Measurements from ENCODE around the gene HSD11B2.

HSD11B2 gene

DNA sequence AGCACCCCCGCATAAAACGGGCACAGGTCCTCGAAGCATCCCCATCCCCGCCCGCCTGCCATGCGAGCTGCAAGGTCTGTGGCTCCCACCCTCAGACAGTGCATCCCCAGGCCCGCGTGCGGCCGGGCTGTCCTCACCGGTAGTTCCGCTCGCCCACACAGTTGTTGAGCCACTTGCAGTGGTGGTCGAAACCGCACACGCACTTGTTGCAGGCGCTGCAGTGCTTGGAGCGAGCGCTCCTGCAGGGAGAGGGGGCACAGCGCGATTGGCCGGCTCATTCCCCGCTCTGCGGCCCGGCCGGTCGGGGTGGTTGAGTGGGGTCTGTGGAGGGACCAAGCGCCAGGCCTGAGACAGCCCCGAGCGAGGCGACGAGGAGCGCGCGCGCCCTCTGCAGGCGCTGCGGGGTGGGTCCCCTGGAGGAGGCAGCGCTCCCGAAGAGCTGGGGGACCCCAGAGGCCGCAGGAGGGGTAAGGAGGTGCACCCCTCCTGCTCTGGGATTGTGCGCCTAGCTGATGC is 31.6 kb upstream of the HSD11B2 start:
- no peaks in the 10 kb centered on the region for H3K36me3 ChIP-seq (ENCODE audit: control insufficient read depth in 1 of 2, insufficient read depth in 2 of 2, low read length in 2 of 2)
- no CpG with 5 or more reads among the region's 42 CpGs for WGBS (ENCODE audit: extremely low coverage, insufficient coverage, insufficient read length)
- H4K91ac ChIP-seq (ENCODE audit: low read depth, low read length), result no peak overlapping the region
- no peak overlapping the region for H3K9ac ChIP-seq (ENCODE audit: low read length)
- no peak overlapping the region for H2BK120ac ChIP-seq (ENCODE audit: insufficient read depth, low read length, poor library complexity)
- no peak overlapping the region for H3K23ac ChIP-seq (ENCODE audit: low read length)
- H3K79me2 ChIP-seq (ENCODE audit: control insufficient read depth, insufficient read depth, low read length, poor library complexity), result peaks cover 2% of the 10 kb centered on the region
- no peak overlapping the region for H2BK12ac ChIP-seq (ENCODE audit: low read length)
- H3K27me3 ChIP-seq (ENCODE audit: insufficient read depth, low read length), result peaks cover 16% of the 10 kb centered on the region
- peaks cover 16 to 22% of the 10 kb centered on the region in 2 experiments for H3K4me1 ChIP-seq (ENCODE audit: control insufficient read depth in 1 of 2, insufficient read depth in 2 of 2, low read length in 2 of 2)
- H4K8ac ChIP-seq (ENCODE audit: low read depth, low read length), result no peak overlapping the region
- H3K4ac ChIP-seq (ENCODE audit: low read depth, low read length), result no peak overlapping the region
- no peak overlapping the region for H3K4me3 ChIP-seq (ENCODE audit: low read depth, low read length)
- H3K79me1 ChIP-seq (ENCODE audit: low read length), result peaks cover 5% of the 10 kb centered on the region
- no peak overlapping the region for H3K27ac ChIP-seq (ENCODE audit: low read depth, low read length)
- H2BK5ac ChIP-seq (ENCODE audit: low read depth, low read length, poor library complexity), result no peak overlapping the region
- no peak overlapping the region for H4K12ac ChIP-seq (ENCODE audit: low read depth, low read length)
- H3K9me3 ChIP-seq (ENCODE audit: insufficient read depth, low read depth, low read length), result peaks cover 2% of the 10 kb centered on the region
- H2AK5ac ChIP-seq (ENCODE audit: low read length), result no peak overlapping the region
- no peak overlapping the region for H3K4me2 ChIP-seq (ENCODE audit: low read length)
- DNase-seq, result no peak
- H3K14ac ChIP-seq (ENCODE audit: low read length), result no peak overlapping the region
- no peak overlapping the region for H2AFZ ChIP-seq (ENCODE audit: insufficient read depth, low read length, poor library complexity)
- H3K18ac ChIP-seq (ENCODE audit: low read length), result no peak overlapping the region

- Histone ChIP-seq H3K9me3 (ENCODE audit: insufficient read depth, low read depth, low read length) (peaks cover 2% of the 10 kb centered on the region), H2AK5ac (ENCODE audit: low read length) (no peak overlapping the region), H4K12ac (ENCODE audit: low read depth, low read length) (no peak overlapping the region), H3K14ac (ENCODE audit: low read length) (no peak overlapping the region), H3K79me1 (ENCODE audit: low read length) (peaks cover 9% of the 10 kb centered on the region), H3K79me2 (ENCODE audit: control insufficient read depth, insufficient read depth, low read length, poor library complexity) (peaks cover 3% of the 10 kb centered on the region), H2BK120ac (ENCODE audit: insufficient read depth, low read length, poor library complexity) (no peak overlapping the region), H3K4ac (ENCODE audit: low read depth, low read length) (no peak overlapping the region), H2BK12ac (ENCODE audit: low read length) (no peak overlapping the region), H3K27me3 (ENCODE audit: insufficient read depth, low read length) (peaks cover 8% of the 10 kb centered on the region), H3K27ac (ENCODE audit: low read depth, low read length) (no peak overlapping the region), H3K18ac (ENCODE audit: low read length) (no peak overlapping the region), H3K36me3 (ENCODE audit: control insufficient read depth in 1 of 2, insufficient read depth in 2 of 2, low read length in 2 of 2) (no peaks in the 10 kb centered on the region), H3K9ac (ENCODE audit: low read length) (no peak overlapping the region), H2BK5ac (ENCODE audit: low read depth, low read length, poor library complexity) (no peak overlapping the region), H3K23ac (ENCODE audit: low read length) (no peak overlapping the region), H3K4me2 (ENCODE audit: low read length) (no peak overlapping the region), H3K4me3 (ENCODE audit: low read depth, low read length) (no peak overlapping the region), H2AFZ (ENCODE audit: insufficient read depth, low read length, poor library complexity) (no peak overlapping the region), H3K4me1 (ENCODE audit: control insufficient read depth in 1 of 2, insufficient read depth in 2 of 2, low read length in 2 of 2) (peaks cover 21 to 22% of the 10 kb centered on the region in 2 experiments), H4K91ac (ENCODE audit: low read depth, low read length) (no peak overlapping the region), H4K8ac (ENCODE audit: low read depth, low read length) (no peak overlapping the region)
- whole genome bisulfite sequencing (ENCODE audit: extremely low coverage, insufficient coverage, insufficient read length), result no CpG with 5 or more reads among the region's 19 CpGs
- DNase-seq, result no peak
Measured at GRCh38 chr16:67399749-67400704, 30.9 kb upstream of the HSD11B2 start.

- no peak overlapping the region for H2BK120ac ChIP-seq (ENCODE audit: insufficient read depth, low read length, poor library complexity)
- peaks cover 15% of the 10 kb centered on the region for H3K79me1 ChIP-seq (ENCODE audit: low read length)
- no peak overlapping the region for H3K14ac ChIP-seq (ENCODE audit: low read length)
- H2AFZ ChIP-seq (ENCODE audit: insufficient read depth, low read length, poor library complexity), result no peak overlapping the region
- H4K91ac ChIP-seq (ENCODE audit: low read depth, low read length), result no peak overlapping the region
- no peak overlapping the region for H4K12ac ChIP-seq (ENCODE audit: low read depth, low read length)
- H2AK5ac ChIP-seq (ENCODE audit: low read length), result no peak overlapping the region
- H3K9me3 ChIP-seq (ENCODE audit: insufficient read depth, low read depth, low read length), result peaks cover 2% of the 10 kb centered on the region
- H3K27me3 ChIP-seq (ENCODE audit: insufficient read depth, low read length), result peaks cover 2% of the 10 kb centered on the region
- no peak overlapping the region for H4K8ac ChIP-seq (ENCODE audit: low read depth, low read length)
- H3K4me1 ChIP-seq (ENCODE audit: control insufficient read depth in 1 of 2, insufficient read depth in 2 of 2, low read length in 2 of 2), result peaks cover 26% of the 10 kb centered on the region in 2 experiments
- no peak for DNase-seq
- no peak overlapping the region for H3K4ac ChIP-seq (ENCODE audit: low read depth, low read length)
- H3K36me3 ChIP-seq (ENCODE audit: control insufficient read depth in 1 of 2, insufficient read depth in 2 of 2, low read length in 2 of 2), result no peaks in the 10 kb centered on the region
- no peak overlapping the region for H3K4me2 ChIP-seq (ENCODE audit: low read length)
- H3K4me3 ChIP-seq (ENCODE audit: low read depth, low read length), result no peak overlapping the region
- H3K23ac ChIP-seq (ENCODE audit: low read length), result no peak overlapping the region
- no peak overlapping the region for H3K27ac ChIP-seq (ENCODE audit: low read depth, low read length)
- H3K79me2 ChIP-seq (ENCODE audit: control insufficient read depth, insufficient read depth, low read length, poor library complexity), result peaks cover 3% of the 10 kb centered on the region
- H3K9ac ChIP-seq (ENCODE audit: low read length), result no peak overlapping the region
- no peak overlapping the region for H2BK12ac ChIP-seq (ENCODE audit: low read length)
- no CpG with 5 or more reads among the region's 14 CpGs for WGBS (ENCODE audit: extremely low coverage, insufficient coverage, insufficient read length)
- H2BK5ac ChIP-seq (ENCODE audit: low read depth, low read length, poor library complexity), result no peak overlapping the region
- no peak overlapping the region for H3K18ac ChIP-seq (ENCODE audit: low read length)
Measured at GRCh38 chr16:67400901-67401300, 30.0 kb upstream of the HSD11B2 start.

GRCh38 chr16:67403976-67404555 is 26.9 kb upstream of the HSD11B2 start:
- Histone ChIP-seq H3K4me3 (ENCODE audit: low read depth, low read length) (no peak overlapping the region), H2BK12ac (ENCODE audit: low read length) (peak overlapping the region; percentile 55), H2AK5ac (ENCODE audit: low read length) (peak overlapping the region; percentile 51), H3K27me3 (ENCODE audit: insufficient read depth, low read length) (no peaks in the 10 kb centered on the region), H3K9me3 (ENCODE audit: insufficient read depth, low read depth, low read length) (peaks cover 2% of the 10 kb centered on the region), H3K9ac (ENCODE audit: low read length) (no peak overlapping the region), H3K4ac (ENCODE audit: low read depth, low read length) (peak overlapping the region; percentile 22), H4K8ac (ENCODE audit: low read depth, low read length) (peak overlapping the region; percentile 80), H3K4me1 (ENCODE audit: control insufficient read depth in 1 of 2, insufficient read depth in 2 of 2, low read length in 2 of 2) (peaks cover 21 to 23% of the 10 kb centered on the region in 2 experiments), H2AFZ (ENCODE audit: insufficient read depth, low read length, poor library complexity) (no peak overlapping the region), H3K4me2 (ENCODE audit: low read length) (no peak overlapping the region), H3K18ac (ENCODE audit: low read length) (peak overlapping the region; percentile 55), H4K91ac (ENCODE audit: low read depth, low read length) (peak overlapping the region; percentile 82), H3K79me2 (ENCODE audit: control insufficient read depth, insufficient read depth, low read length, poor library complexity) (peaks cover 3% of the 10 kb centered on the region), H3K23ac (ENCODE audit: low read length) (no peak overlapping the region), H2BK120ac (ENCODE audit: insufficient read depth, low read length, poor library complexity) (peak overlapping the region; percentile 69), H2BK5ac (ENCODE audit: low read depth, low read length, poor library complexity) (peak overlapping the region; percentile 71), H3K27ac (ENCODE audit: low read depth, low read length) (peak overlapping the region; percentile 72), H3K36me3 (ENCODE audit: control insufficient read depth in 1 of 2, insufficient read depth in 2 of 2, low read length in 2 of 2) (no peaks in the 10 kb centered on the region), H4K12ac (ENCODE audit: low read depth, low read length) (peak overlapping the region; percentile 6), H3K14ac (ENCODE audit: low read length) (peak overlapping the region; percentile 58), H3K79me1 (ENCODE audit: low read length) (peaks cover 26% of the 10 kb centered on the region)
- no peak for DNase-seq
- WGBS (ENCODE audit: extremely low coverage, insufficient coverage, insufficient read length), result no CpG with 5 or more reads among the region's 12 CpGs

Data from trophoblast cell (in vitro differentiated cells and primary cell).